OCI-LY1 (cell line): Measurements from ENCODE around the gene CLEC4E.

ENCODE experiments used
- H2AFZ ChIP-seq: fragments of 200-600 bp; sonication (generic), shearing (Covaris generic); 2 replicates; pipeline ENCODE4 v1.6.0; 2014; ENCODE audit warnings: antibody characterized with exemption, mild to moderate bottlenecking, low read length
- H3F3A ChIP-seq: fragments of 200-600 bp; sonication (generic), shearing (Covaris generic); 2 replicates; pipeline ENCODE4 v1.6.0; 2014; ENCODE audit warnings: mild to moderate bottlenecking, antibody characterized with exemption, low read length, moderate library complexity; ENCODE audit not compliant: insufficient read depth
- H3K27ac ChIP-seq: fragments of 200-600 bp; sonication (generic); 2 replicates; pipeline ENCODE4 v1.5.1; 2014; ENCODE audit warnings: low read length, mixed run types, mild to moderate bottlenecking, low read depth; ENCODE audit not compliant: poor library complexity, severe bottlenecking
- H3K27me3 ChIP-seq: fragments of 200-600 bp; sonication (generic); 2 replicates; pipeline ENCODE4 v1.6.0; 2014; ENCODE audit warnings: antibody characterized with exemption, mild to moderate bottlenecking, low read length, moderate library complexity; ENCODE audit not compliant: insufficient read depth
- H3K36me3 ChIP-seq: fragments of 200-600 bp; sonication (generic); 2 replicates; pipeline ENCODE4 v1.6.1; 2014; ENCODE audit warnings: mild to moderate bottlenecking, antibody characterized with exemption, low read length, moderate library complexity, mixed read lengths; ENCODE audit not compliant: insufficient read depth
- H3K4me1 ChIP-seq: fragments of 200-600 bp; sonication (generic); 2 replicates; pipeline ENCODE4 v1.5.1; 2014; ENCODE audit warnings: mild to moderate bottlenecking, low read length, moderate library complexity; ENCODE audit not compliant: insufficient read depth, severe bottlenecking
- H3K4me2 ChIP-seq: fragments of 200-600 bp; sonication (generic), shearing (Covaris generic); 2 replicates; pipeline ENCODE4 v1.6.1; 2014; ENCODE audit warnings: low read length
- H3K4me3 ChIP-seq: fragments of 200-600 bp; sonication (generic); 2 replicates; pipeline ENCODE4 v1.5.1; 2014; ENCODE audit warnings: low read length, low read depth, mild to moderate bottlenecking, mixed read lengths; ENCODE audit not compliant: poor library complexity, severe bottlenecking
- H3K79me2 ChIP-seq: fragments of 200-600 bp; shearing (Covaris generic); 2 replicates; pipeline ENCODE4 v1.6.1; 2016; ENCODE audit warnings: mixed run types, low read length, mixed read lengths; ENCODE audit not compliant: insufficient read depth
- H3K9ac ChIP-seq: fragments of 200-600 bp; sonication (generic), shearing (Covaris generic); 2 replicates; pipeline ENCODE4 v1.6.1; 2014; ENCODE audit warnings: mild to moderate bottlenecking, low read length, mixed read lengths
- H3K9me2 ChIP-seq: fragments of 200-600 bp; sonication (generic), shearing (Covaris generic); 2 replicates; pipeline ENCODE4 v1.6.1; 2014; ENCODE audit warnings: low read depth, mild to moderate bottlenecking, low read length, mixed read lengths
- H3K9me3 ChIP-seq: fragments of 200-600 bp; shearing (Covaris generic); 2 replicates; pipeline ENCODE4 v1.6.1; 2014; ENCODE audit warnings: low read length, mixed read lengths
- H4K20me1 ChIP-seq: fragments of 200-600 bp; sonication (generic), shearing (Covaris generic); 2 replicates; pipeline ENCODE4 v1.6.0; 2016; ENCODE audit warnings: mild to moderate bottlenecking, low read length; ENCODE audit not compliant: insufficient read depth
- CTCF ChIP-seq: fragments of 200-600 bp; sonication (generic), shearing (Covaris generic); IDR thresholded peaks from 2 replicates; pipeline ENCODE4 v1.5.1; 2017; ENCODE audit warnings: mild to moderate bottlenecking, antibody characterized with exemption, low read length, moderate library complexity, mixed read lengths
- EZH2 ChIP-seq: fragments of 200-600 bp; sonication (generic), shearing (Covaris generic); IDR thresholded peaks from 2 replicates; pipeline ENCODE4 v1.8.0; 2017; ENCODE audit warnings: borderline replicate concordance, mixed run types, mild to moderate bottlenecking, antibody characterized with exemption, low read length, moderate library complexity, mixed read lengths

CLEC4E gene

GRCh38 chr12:8549381-8549780, 8.7 kb upstream of the CLEC4E start:
- Histone ChIP-seq H4K20me1 (no peaks in the 10 kb centered on the region), H3K4me3 (no peak overlapping the region), H3F3A (no peaks in the 10 kb centered on the region), H3K4me1 (peaks cover 15% of the 10 kb centered on the region), H2AFZ (no peak overlapping the region), H3K9ac (no peak overlapping the region), H3K4me2 (no peak overlapping the region), H3K9me2 (no peaks in the 10 kb centered on the region), H3K27me3 (no peaks in the 10 kb centered on the region), H3K36me3 (no peaks in the 10 kb centered on the region), H3K9me3 (no peaks in the 10 kb centered on the region), H3K27ac (no peak overlapping the region), H3K79me2 (no peaks in the 10 kb centered on the region)
- no peak for TF ChIP-seq EZH2
- no peak for TF ChIP-seq CTCF

- Histone ChIP-seq H3K9me2 (no peaks in the 10 kb centered on the region), H2AFZ (no peak overlapping the region), H3K4me3 (no peak overlapping the region), H3K9ac (no peak overlapping the region), H3K4me2 (no peak overlapping the region), H3F3A (no peaks in the 10 kb centered on the region), H3K36me3 (no peaks in the 10 kb centered on the region), H3K27me3 (no peaks in the 10 kb centered on the region), H3K4me1 (peaks cover 21% of the 10 kb centered on the region), H3K9me3 (no peaks in the 10 kb centered on the region), H3K27ac (no peak overlapping the region), H3K79me2 (no peaks in the 10 kb centered on the region), H4K20me1 (no peaks in the 10 kb centered on the region)
- no peak for TF ChIP-seq EZH2
Observed at GRCh38 chr12:8548192-8548591, 7.5 kb upstream of the CLEC4E start.

GRCh38 chr12:8547645-8548044, 6.9 kb upstream of the CLEC4E start:
- peaks cover 21% of the 10 kb centered on the region for H3K4me1 ChIP-seq
- H3K9me3 ChIP-seq, result no peaks in the 10 kb centered on the region
- no peaks in the 10 kb centered on the region for H3F3A ChIP-seq
- H3K27ac ChIP-seq, result no peak overlapping the region
- TF ChIP-seq EZH2, result no peak
- no peak for TF ChIP-seq CTCF
- no peaks in the 10 kb centered on the region for H3K27me3 ChIP-seq
- no peak overlapping the region for H3K9ac ChIP-seq
- H3K4me3 ChIP-seq, result no peak overlapping the region
- H2AFZ ChIP-seq, result no peak overlapping the region
- H3K9me2 ChIP-seq, result no peaks in the 10 kb centered on the region
- no peaks in the 10 kb centered on the region for H3K79me2 ChIP-seq
- no peak overlapping the region for H3K4me2 ChIP-seq
- H3K36me3 ChIP-seq, result no peaks in the 10 kb centered on the region
- no peaks in the 10 kb centered on the region for H4K20me1 ChIP-seq

GRCh38 chr12:8546591-8546990, 5.9 kb upstream of the CLEC4E start:
- Histone ChIP-seq H3K9ac (no peak overlapping the region), H3K27me3 (no peaks in the 10 kb centered on the region), H3K36me3 (no peaks in the 10 kb centered on the region; the same call in 1 of the 2 replicates), H3K79me2 (no peaks in the 10 kb centered on the region), H4K20me1 (no peaks in the 10 kb centered on the region), H3K4me2 (no peak overlapping the region), H3F3A (no peaks in the 10 kb centered on the region), H3K27ac (no peak overlapping the region), H3K9me2 (no peaks in the 10 kb centered on the region), H3K4me1 (peaks cover 25% of the 10 kb centered on the region), H2AFZ (no peak overlapping the region), H3K4me3 (no peak overlapping the region), H3K9me3 (no peaks in the 10 kb centered on the region)
- no peak for TF ChIP-seq EZH2
- TF ChIP-seq CTCF, result no peak
